Measurements from ENCODE around the gene MPRIP.

Gene MPRIP

GRCh38 chr17:17055286-17056155 lies 13.3 kb downstream of the MPRIP start:
- Histone ChIP-seq H4K20me1 (ENCODE audit: insufficient read depth, low read length) (peaks cover 91% of the 10 kb centered on the region), H3K27me3 (ENCODE audit: insufficient read depth, low read length, poor library complexity) (no peaks in the 10 kb centered on the region), H3K36me3 (ENCODE audit: insufficient read depth, low read length) (peaks cover 18% of the 10 kb centered on the region), H3K79me2 (ENCODE audit: insufficient read depth, low read length) (peaks cover 100% of the 10 kb centered on the region), H3K9ac (ENCODE audit: low read depth, low read length) (no peak overlapping the region), H3K27ac (ENCODE audit: low read length) (no peak overlapping the region), H3K4me3 (ENCODE audit: low read depth in 1 of 2, low read length in 2 of 2) (no peak overlapping the region), H2AFZ (ENCODE audit: low read depth, low read length) (no peak overlapping the region), H3K4me1 (ENCODE audit: insufficient read depth, low read length) (peaks cover 3% of the 10 kb centered on the region; the same call in 1 of the 2 replicates), H3K9me3 (ENCODE audit: insufficient read depth, low read length, severe bottlenecking) (no peaks in the 10 kb centered on the region), H3K4me2 (ENCODE audit: insufficient read depth, low read length) (no peak overlapping the region)
- ATAC-seq (ENCODE audit: insufficient read depth, low read depth) (no peak), DNase-seq (no peak)
- TF ChIP-seq CTCF (IDR thresholded peaks at IDR 0.05; ENCODE audit: borderline replicate concordance, extremely low read depth, low read length, poor library complexity, severe bottlenecking): no peak
- TF ChIP-seq EZH2 (IDR thresholded peaks at IDR 0.05; ENCODE audit: borderline replicate concordance, low read depth, low read length, severe bottlenecking): no peak

GRCh38 chr17:17056156-17056539 lies 13.9 kb downstream of the MPRIP start:
- Histone ChIP-seq H4K20me1 (ENCODE audit: insufficient read depth, low read length) (peaks cover 91% of the 10 kb centered on the region), H3K36me3 (ENCODE audit: insufficient read depth, low read length) (peaks cover 18% of the 10 kb centered on the region), H3K4me2 (ENCODE audit: insufficient read depth, low read length) (no peak overlapping the region), H3K4me1 (ENCODE audit: insufficient read depth, low read length) (0 out of 2 replicates have a peak, but pooled peaks cover 3% of the 10 kb centered on the region), H3K79me2 (ENCODE audit: insufficient read depth, low read length) (peaks cover 100% of the 10 kb centered on the region), H3K9ac (ENCODE audit: low read depth, low read length) (no peak overlapping the region), H3K4me3 (ENCODE audit: low read depth in 1 of 2, low read length in 2 of 2) (no peak overlapping the region), H3K9me3 (ENCODE audit: insufficient read depth, low read length, severe bottlenecking) (no peaks in the 10 kb centered on the region), H2AFZ (ENCODE audit: low read depth, low read length) (no peak overlapping the region), H3K27ac (ENCODE audit: low read length) (no peak overlapping the region), H3K27me3 (ENCODE audit: insufficient read depth, low read length, poor library complexity) (no peaks in the 10 kb centered on the region)
- no peak for DNase-seq
- ATAC-seq (ENCODE audit: insufficient read depth, low read depth): no peak
- TF ChIP-seq EZH2 (IDR thresholded peaks at IDR 0.05; ENCODE audit: borderline replicate concordance, low read depth, low read length, severe bottlenecking) (no peak), CTCF (IDR thresholded peaks at IDR 0.05; ENCODE audit: borderline replicate concordance, extremely low read depth, low read length, poor library complexity, severe bottlenecking) (no peak)

GRCh38 chr17:17057057-17057551 lies 14.8 kb downstream of the MPRIP start:
- Histone ChIP-seq H3K4me3 (ENCODE audit: low read depth in 1 of 2, low read length in 2 of 2) (no peak overlapping the region), H3K4me2 (ENCODE audit: insufficient read depth, low read length) (no peak overlapping the region)
- no peak for ATAC-seq (ENCODE audit: insufficient read depth, low read depth)

More at GRCh38 chr17:17057057-17057551, 14.8 kb downstream of the MPRIP start:
- Histone ChIP-seq H3K36me3 (ENCODE audit: insufficient read depth, low read length) (peaks cover 13% of the 10 kb centered on the region; the same call in 1 of the 2 replicates), H3K27ac (ENCODE audit: low read length) (no peak overlapping the region), H3K79me2 (ENCODE audit: insufficient read depth, low read length) (peaks cover 100% of the 10 kb centered on the region), H3K9me3 (ENCODE audit: insufficient read depth, low read length, severe bottlenecking) (no peaks in the 10 kb centered on the region), H3K4me1 (ENCODE audit: insufficient read depth, low read length) (no peaks in the 10 kb centered on the region), H2AFZ (ENCODE audit: low read depth, low read length) (no peak overlapping the region), H4K20me1 (ENCODE audit: insufficient read depth, low read length) (peaks cover 91% of the 10 kb centered on the region), H3K27me3 (ENCODE audit: insufficient read depth, low read length, poor library complexity) (no peaks in the 10 kb centered on the region), H3K9ac (ENCODE audit: low read depth, low read length) (no peak overlapping the region)
- no peak for DNase-seq
- no peak for TF ChIP-seq EZH2 (IDR thresholded peaks at IDR 0.05; ENCODE audit: borderline replicate concordance, low read depth, low read length, severe bottlenecking)
- TF ChIP-seq CTCF (IDR thresholded peaks at IDR 0.05; ENCODE audit: borderline replicate concordance, extremely low read depth, low read length, poor library complexity, severe bottlenecking): no peak

All from DND-41 (cell line).